HCT116 (cell line): Measurements from ENCODE around the gene PER2.

Experiments
- CEBPB ChIP-seq: IDR thresholded peaks from 2 replicates; pipeline ENCODE4 v1.6.1; 2012; ENCODE audit warnings: low read depth
- CTCF ChIP-seq, 3 experiments: fragments of 200-600 bp in 1 of 3; sonication (generic) in 1 of 3; IDR thresholded peaks in 2 of 3; conservative IDR thresholded peaks in 1 of 3; 2 replicates each; pipeline ENCODE4 v1.5.1; 2012 to 2017; ENCODE audit warnings: low read depth in 2 of 3, low read length in 2 of 3, antibody characterized with exemption in 1 of 3, borderline replicate concordance in 1 of 3, control low read depth in 1 of 3, mild to moderate bottlenecking in 1 of 3, mixed read lengths in 1 of 3, mixed run types in 1 of 3, moderate library complexity in 1 of 3; ENCODE audit not compliant: insufficient read depth in 1 of 3
- EGR1 ChIP-seq: IDR thresholded peaks from 2 replicates; pipeline ENCODE4 v1.6.1; 2012; ENCODE audit warnings: low read depth
- ELF1 ChIP-seq: IDR thresholded peaks from 2 replicates; pipeline ENCODE4 v1.6.1; 2012; ENCODE audit warnings: low read depth, borderline replicate concordance
- EZH2 ChIP-seq: fragments of 200-600 bp; sonication (generic); IDR thresholded peaks from 2 replicates; pipeline ENCODE4 v1.6.1; 2017; ENCODE audit warnings: antibody characterized with exemption, mixed run types
- EZH2phosphoT487 ChIP-seq: fragments of 200-600 bp; IDR thresholded peaks from 2 replicates; pipeline ENCODE4 v1.6.1; 2018; ENCODE audit warnings: antibody characterized with exemption, borderline replicate concordance
- JUND ChIP-seq: IDR thresholded peaks from 2 replicates; pipeline ENCODE4 v1.6.1; 2012
- POLR2A ChIP-seq: IDR thresholded peaks from 2 replicates; pipeline ENCODE4 v1.7.0; 2011; ENCODE audit warnings: borderline replicate concordance; ENCODE audit not compliant: insufficient read depth, insufficient read length; ENCODE audit errors: extremely low read depth
- POLR2AphosphoS5 ChIP-seq: IDR thresholded peaks from 2 replicates; pipeline ENCODE4 v1.6.1; 2011; ENCODE audit warnings: mild to moderate bottlenecking, low read depth, low read length, moderate library complexity
- RAD21 ChIP-seq: IDR thresholded peaks from 2 replicates; pipeline ENCODE4 v1.6.1; 2012; ENCODE audit warnings: low read depth, mild to moderate bottlenecking
- REST ChIP-seq: IDR thresholded peaks from 2 replicates; pipeline ENCODE4 v1.6.1; 2012; ENCODE audit warnings: low read depth
- SIN3A ChIP-seq: IDR thresholded peaks from 2 replicates; pipeline ENCODE4 v1.6.1; 2012; ENCODE audit warnings: low read depth
- YY1 ChIP-seq: IDR thresholded peaks from 2 replicates; pipeline ENCODE4 v1.6.1; 2011; ENCODE audit warnings: low read length, low read depth, moderate library complexity, mild to moderate bottlenecking; ENCODE audit not compliant: insufficient replicate concordance; ENCODE audit errors: extremely low read depth

- TF ChIP-seq EGR1 = no peak
- no peak for TF ChIP-seq CEBPB
- TF ChIP-seq CTCF (IDR thresholded peaks at IDR 0.05 in 2 of 3, conservative IDR thresholded peaks at IDR 0.05 in 1 of 3; ENCODE audit: borderline replicate concordance in 1 of 3, insufficient read depth in 1 of 3, low read depth in 2 of 3, low read length in 2 of 3) = no peak
- TF ChIP-seq POLR2AphosphoS5 = no peak
- TF ChIP-seq SIN3A = no peak
- TF ChIP-seq ELF1 = no peak
- TF ChIP-seq RAD21 = no peak
- TF ChIP-seq JUND = no peak
- TF ChIP-seq POLR2A = no peak
- TF ChIP-seq YY1 = no peak
- no peak for TF ChIP-seq EZH2phosphoT487
- TF ChIP-seq REST = no peak
- TF ChIP-seq EZH2 = no peak
These were observed 11.4 kb upstream of the PER2 start for GRCh38 chr2:238299803-238300202.
